SK-N-SH treated with all-trans-retinoic acid at 6 μM for 48 hours (cell line): ENCODE data around the gene SLC35G6.

ENCODE experiments used
- ATAC-seq: fragments of 200-7000 bp; cut with Tn5 transposase; 3 replicates; pipeline ENCODE4 v1.9.1; 2020; ENCODE audit warnings: mild to moderate bottlenecking, moderate library complexity
- ARNTL ChIP-seq: fragments of 450-650 bp; formaldehyde crosslinking; IDR thresholded peaks from 2 replicates; pipeline ENCODE4 v1.5.0; 2020; ENCODE audit warnings: low read depth, mild to moderate bottlenecking, moderate library complexity, borderline replicate concordance
- BACH2 ChIP-seq: fragments of 250-450 bp; sonication (Bioruptor Pico); IDR thresholded peaks from 2 replicates; pipeline ENCODE4 v1.9.0; 2021; ENCODE audit warnings: mild to moderate bottlenecking, borderline replicate concordance
- CREB5 ChIP-seq: fragments of 250-450 bp; sonication (Bioruptor Pico); IDR thresholded peaks from 2 replicates; pipeline ENCODE4 v1.5.1; 2020; ENCODE audit warnings: low read depth, mild to moderate bottlenecking, moderate library complexity
- CSDC2 ChIP-seq: fragments of 250-450 bp; sonication (Bioruptor Pico); IDR thresholded peaks from 2 replicates; pipeline ENCODE4 v1.5.0; 2020; ENCODE audit warnings: mild to moderate bottlenecking, moderate library complexity
- CSRNP3 ChIP-seq: fragments of 250-450 bp; sonication (Bioruptor Pico); IDR thresholded peaks from 2 replicates; pipeline ENCODE4 v1.5.1; 2021; ENCODE audit warnings: mild to moderate bottlenecking, moderate library complexity
- ESRRG ChIP-seq: fragments of 250-450 bp; sonication (Bioruptor Pico); IDR thresholded peaks from 2 replicates; pipeline ENCODE4 v1.6.1; 2021; ENCODE audit warnings: mild to moderate bottlenecking
- GLIS3 ChIP-seq: fragments of 250-450 bp; sonication (Bioruptor Pico); IDR thresholded peaks from 2 replicates; pipeline ENCODE4 v1.5.0; 2020; ENCODE audit warnings: mild to moderate bottlenecking, moderate library complexity
- ISL1 ChIP-seq: fragments of 250-450 bp; sonication (Bioruptor Pico); IDR thresholded peaks from 2 replicates; pipeline ENCODE4 v2.1.2; 2022; ENCODE audit warnings: mild to moderate bottlenecking, moderate library complexity
- OSR1 ChIP-seq: fragments of 250-450 bp; sonication (Bioruptor Pico); IDR thresholded peaks from 2 replicates; pipeline ENCODE4 v1.8.0; 2022; ENCODE audit warnings: moderate library complexity, mild to moderate bottlenecking, inconsistent platforms
- POU6F1 ChIP-seq: fragments of 250-450 bp; sonication (Bioruptor Pico); IDR thresholded peaks from 2 replicates; pipeline ENCODE4 v1.8.0; 2021; ENCODE audit warnings: low read depth, mild to moderate bottlenecking, moderate library complexity, borderline replicate concordance
- RARB ChIP-seq: fragments of 250-450 bp; sonication (Bioruptor Pico); IDR thresholded peaks from 2 replicates; pipeline ENCODE4 v1.8.0; 2021; ENCODE audit warnings: mild to moderate bottlenecking, moderate library complexity
- SNAI2 ChIP-seq: fragments of 250-450 bp; sonication (Bioruptor Pico); IDR thresholded peaks from 2 replicates; pipeline ENCODE4 v1.5.0; 2020; ENCODE audit warnings: mild to moderate bottlenecking, moderate library complexity
- TCF4 ChIP-seq: fragments of 250-450 bp; sonication (Bioruptor Pico); IDR thresholded peaks from 2 replicates; pipeline ENCODE4 v1.8.0; 2021; ENCODE audit warnings: mild to moderate bottlenecking, moderate library complexity, borderline replicate concordance
- TOX ChIP-seq: fragments of 250-450 bp; sonication (Bioruptor Pico); IDR thresholded peaks from 2 replicates; pipeline ENCODE4 v1.8.0; 2021; ENCODE audit warnings: mild to moderate bottlenecking, moderate library complexity, borderline replicate concordance
- ZC3H10 ChIP-seq: fragments of 250-450 bp; sonication (Bioruptor Pico); IDR thresholded peaks from 2 replicates; pipeline ENCODE4 v1.5.1; 2021; ENCODE audit warnings: mild to moderate bottlenecking, moderate library complexity
- ZFP30 ChIP-seq: fragments of 450-650 bp; formaldehyde crosslinking; IDR thresholded peaks from 2 replicates; pipeline ENCODE4 v1.5.0; 2022; ENCODE audit warnings: mild to moderate bottlenecking, moderate library complexity
- ZNF565 ChIP-seq: fragments of 450-650 bp; formaldehyde crosslinking; conservative IDR thresholded peaks from 2 replicates; pipeline ENCODE4 v1.5.0; 2020; ENCODE audit warnings: low read depth, mild to moderate bottlenecking, moderate library complexity
- ZNF70 ChIP-seq: fragments of 450-650 bp; formaldehyde crosslinking; IDR thresholded peaks from 2 replicates; pipeline ENCODE4 v1.5.0; 2020; ENCODE audit warnings: mild to moderate bottlenecking, moderate library complexity
- ZNF8 ChIP-seq: fragments of 450-650 bp; formaldehyde crosslinking; IDR thresholded peaks from 2 replicates; pipeline ENCODE4 v1.5.0; 2020; ENCODE audit warnings: mild to moderate bottlenecking, moderate library complexity
- TF ChIP-seq, protein P1 (sequence below): fragments of 250-450 bp; sonication (Bioruptor Pico); IDR thresholded peaks from 2 replicates; pipeline ENCODE4 v1.5.0; 2020; ENCODE audit warnings: mild to moderate bottlenecking, moderate library complexity
- TF ChIP-seq, protein P2 (sequence below): fragments of 250-450 bp; sonication (Bioruptor Pico); IDR thresholded peaks from 2 replicates; pipeline ENCODE4 v1.8.0; 2020; ENCODE audit warnings: mild to moderate bottlenecking, moderate library complexity, borderline replicate concordance

SLC35G6 gene

GRCh38 chr17:7436556-7437368, 44.5 kb upstream of the SLC35G6 start:
- peak; percentile 44 for ATAC-seq
- TF ChIP-seq ZC3H10 (no peak), SNAI2 (no peak), TCF4 (CRISPR knock-in tag) (no peak), ZNF70 (CRISPR knock-in tag) (no peak), OSR1 (CRISPR knock-in tag) (no peak), ARNTL (CRISPR knock-in tag) (no peak), ESRRG (CRISPR knock-in tag) (no peak), CREB5 (CRISPR knock-in tag) (no peak), POU6F1 (CRISPR knock-in tag) (no peak), CSRNP3 (CRISPR knock-in tag) (no peak), TOX (CRISPR knock-in tag) (no peak), ZNF8 (no peak), ISL1 (CRISPR knock-in tag) (no peak), GLIS3 (CRISPR knock-in tag) (no peak), RARB (no peak), ZFP30 (CRISPR knock-in tag) (no peak), BACH2 (CRISPR knock-in tag) (no peak), ZNF565 (CRISPR knock-in tag) (no peak)
- TF ChIP-seq, protein P1, sequence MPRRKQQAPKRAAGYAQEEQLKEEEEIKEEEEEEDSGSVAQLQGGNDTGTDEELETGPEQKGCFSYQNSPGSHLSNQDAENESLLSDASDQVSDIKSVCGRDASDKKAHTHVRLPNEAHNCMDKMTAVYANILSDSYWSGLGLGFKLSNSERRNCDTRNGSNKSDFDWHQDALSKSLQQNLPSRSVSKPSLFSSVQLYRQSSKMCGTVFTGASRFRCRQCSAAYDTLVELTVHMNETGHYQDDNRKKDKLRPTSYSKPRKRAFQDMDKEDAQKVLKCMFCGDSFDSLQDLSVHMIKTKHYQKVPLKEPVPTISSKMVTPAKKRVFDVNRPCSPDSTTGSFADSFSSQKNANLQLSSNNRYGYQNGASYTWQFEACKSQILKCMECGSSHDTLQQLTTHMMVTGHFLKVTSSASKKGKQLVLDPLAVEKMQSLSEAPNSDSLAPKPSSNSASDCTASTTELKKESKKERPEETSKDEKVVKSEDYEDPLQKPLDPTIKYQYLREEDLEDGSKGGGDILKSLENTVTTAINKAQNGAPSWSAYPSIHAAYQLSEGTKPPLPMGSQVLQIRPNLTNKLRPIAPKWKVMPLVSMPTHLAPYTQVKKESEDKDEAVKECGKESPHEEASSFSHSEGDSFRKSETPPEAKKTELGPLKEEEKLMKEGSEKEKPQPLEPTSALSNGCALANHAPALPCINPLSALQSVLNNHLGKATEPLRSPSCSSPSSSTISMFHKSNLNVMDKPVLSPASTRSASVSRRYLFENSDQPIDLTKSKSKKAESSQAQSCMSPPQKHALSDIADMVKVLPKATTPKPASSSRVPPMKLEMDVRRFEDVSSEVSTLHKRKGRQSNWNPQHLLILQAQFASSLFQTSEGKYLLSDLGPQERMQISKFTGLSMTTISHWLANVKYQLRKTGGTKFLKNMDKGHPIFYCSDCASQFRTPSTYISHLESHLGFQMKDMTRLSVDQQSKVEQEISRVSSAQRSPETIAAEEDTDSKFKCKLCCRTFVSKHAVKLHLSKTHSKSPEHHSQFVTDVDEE (CRISPR knock-in tag), result no peak
- TF ChIP-seq, protein P2, sequence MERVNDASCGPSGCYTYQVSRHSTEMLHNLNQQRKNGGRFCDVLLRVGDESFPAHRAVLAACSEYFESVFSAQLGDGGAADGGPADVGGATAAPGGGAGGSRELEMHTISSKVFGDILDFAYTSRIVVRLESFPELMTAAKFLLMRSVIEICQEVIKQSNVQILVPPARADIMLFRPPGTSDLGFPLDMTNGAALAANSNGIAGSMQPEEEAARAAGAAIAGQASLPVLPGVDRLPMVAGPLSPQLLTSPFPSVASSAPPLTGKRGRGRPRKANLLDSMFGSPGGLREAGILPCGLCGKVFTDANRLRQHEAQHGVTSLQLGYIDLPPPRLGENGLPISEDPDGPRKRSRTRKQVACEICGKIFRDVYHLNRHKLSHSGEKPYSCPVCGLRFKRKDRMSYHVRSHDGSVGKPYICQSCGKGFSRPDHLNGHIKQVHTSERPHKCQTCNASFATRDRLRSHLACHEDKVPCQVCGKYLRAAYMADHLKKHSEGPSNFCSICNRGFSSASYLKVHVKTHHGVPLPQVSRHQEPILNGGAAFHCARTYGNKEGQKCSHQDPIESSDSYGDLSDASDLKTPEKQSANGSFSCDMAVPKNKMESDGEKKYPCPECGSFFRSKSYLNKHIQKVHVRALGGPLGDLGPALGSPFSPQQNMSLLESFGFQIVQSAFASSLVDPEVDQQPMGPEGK (CRISPR knock-in tag), result no peak

DNA sequence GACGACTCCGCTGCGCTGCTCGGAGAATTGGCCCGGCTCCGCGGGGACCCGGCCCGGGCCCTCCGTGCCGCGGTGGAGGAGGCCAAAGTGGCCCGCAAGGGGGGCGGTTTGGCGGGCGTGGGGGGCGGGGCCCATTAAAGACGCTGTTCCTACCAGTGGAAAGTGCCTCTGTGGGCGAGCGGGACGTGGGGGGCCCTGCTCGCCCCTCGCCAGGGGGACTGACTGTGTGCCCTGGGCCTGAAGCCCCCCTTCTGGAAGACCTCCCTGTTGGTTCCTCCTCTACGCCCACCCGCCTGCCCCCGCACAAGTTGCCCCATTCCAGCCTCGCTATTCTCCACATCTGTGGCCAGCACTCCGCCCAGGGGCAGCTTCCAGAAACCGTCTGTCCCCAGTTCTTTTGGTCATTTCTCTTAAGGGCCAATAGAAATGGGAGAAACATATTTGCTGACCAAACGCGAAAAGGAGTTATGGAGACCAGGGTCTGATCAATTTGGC, 43.8 kb upstream of the SLC35G6 start:
- no peak for ATAC-seq
- TF ChIP-seq ZNF8 (no peak), ZFP30 (CRISPR knock-in tag) (no peak), GLIS3 (CRISPR knock-in tag) (no peak), ISL1 (CRISPR knock-in tag) (no peak), CREB5 (CRISPR knock-in tag) (no peak), CSDC2 (CRISPR knock-in tag) (no peak)
- TF ChIP-seq, all 23 proteins: peak for 0
